Keratinocyte (primary cell): ENCODE data around the gene RAET1G. TPM values are rescaled to one million over a fixed set of nuclear protein-coding genes. Genes with fewer than 3 reads are reported as not detected.
"Not testable (repeated sequence)": the region's sequence is repeated elsewhere in the genome, so short reads cannot be mapped to it uniquely, and the experiment has no call there.

ENCODE experiments used
- DNase-seq: peaks from one replicate; pipeline ENCODE4 v3.0.0-alpha.2; 2011; ENCODE audit warnings: low read depth, missing footprints, low spot score
- FAIRE-seq: peaks from 2 replicates; lab custom pipeline; 2011; peaks lifted over from hg19 to GRCh38; lab: Jason Lieb, UNC
- H2AFZ ChIP-seq: 2 replicates; pipeline ENCODE4 v1.6.0; 2012; ENCODE audit warnings: low read length, control low read depth, inconsistent platforms; ENCODE audit not compliant: control insufficient read depth
- H3K27ac ChIP-seq: 2 replicates; pipeline ENCODE4 v1.5.1; 2011; ENCODE audit warnings: low read length; ENCODE audit not compliant: control insufficient read depth, insufficient read depth
- H3K27me3 ChIP-seq: 3 replicates; pipeline ENCODE4 v1.6.0; 2011; ENCODE audit warnings: low read length; ENCODE audit not compliant: control insufficient read depth, insufficient read depth; ENCODE audit errors: extremely low read depth
- H3K36me3 ChIP-seq, 2 experiments: 2 replicates in 1 of 2; 3 replicates in 1 of 2; pipeline ENCODE4 v1.5.1; 2011; ENCODE audit warnings: low read length in 2 of 2, mild to moderate bottlenecking in 1 of 2; ENCODE audit not compliant: control insufficient read depth in 2 of 2, insufficient read depth in 2 of 2; ENCODE audit errors: extremely low read depth in 1 of 2
- H3K4me1 ChIP-seq: 3 replicates; pipeline ENCODE4 v1.5.1; 2011; ENCODE audit warnings: low read length; ENCODE audit not compliant: control insufficient read depth, insufficient read depth; ENCODE audit errors: extremely low read depth
- H3K4me2 ChIP-seq: 3 replicates; pipeline ENCODE4 v1.6.0; 2011; ENCODE audit warnings: low read depth, low read length; ENCODE audit not compliant: control insufficient read depth, insufficient read depth; ENCODE audit errors: extremely low read depth
- H3K4me3 ChIP-seq, 3 experiments: fragments of 200-600 bp in 1 of 3; sonication (generic) in 1 of 3; 2 replicates in 2 of 3; 3 replicates in 1 of 3; pipeline ENCODE4 v1.5.1; 2011 to 2016; ENCODE audit warnings: low read length in 3 of 3, mild to moderate bottlenecking in 3 of 3, control low read depth in 2 of 3, inconsistent platforms in 1 of 3, low read depth in 1 of 3, mixed read lengths in 1 of 3, mixed run types in 1 of 3, moderate library complexity in 1 of 3; ENCODE audit not compliant: control insufficient read depth in 2 of 3, insufficient read depth in 2 of 3; ENCODE audit errors: extremely low read depth in 1 of 3
- H3K79me2 ChIP-seq: 2 replicates; pipeline ENCODE4 v1.6.0; 2012; ENCODE audit warnings: low read length; ENCODE audit not compliant: control insufficient read depth, insufficient read depth
- H3K9ac ChIP-seq: 3 replicates; pipeline ENCODE4 v1.6.0; 2011; ENCODE audit warnings: low read length; ENCODE audit not compliant: control insufficient read depth, insufficient read depth; ENCODE audit errors: extremely low read depth
- H3K9me1 ChIP-seq: 3 replicates; pipeline ENCODE4 v1.6.0; 2011; ENCODE audit warnings: low read length; ENCODE audit not compliant: control insufficient read depth, insufficient read depth; ENCODE audit errors: extremely low read depth
- H3K9me3 ChIP-seq: 2 replicates; pipeline ENCODE4 v1.5.1; 2012; ENCODE audit warnings: low read depth, low read length; ENCODE audit not compliant: control insufficient read depth
- H4K20me1 ChIP-seq: 3 replicates; pipeline ENCODE4 v1.6.0; 2011; ENCODE audit warnings: low read length; ENCODE audit not compliant: control insufficient read depth, insufficient read depth; ENCODE audit errors: extremely low read depth
- CTCF ChIP-seq, 3 experiments: IDR thresholded peaks in 1 of 3; conservative IDR thresholded peaks in 1 of 3; optimal IDR thresholded peaks in 1 of 3; 2 replicates in 2 of 3; 3 replicates in 1 of 3; pipeline versions ENCODE3 to v1.5.1; 2011; ENCODE audit warnings: low read length in 3 of 3, mild to moderate bottlenecking in 3 of 3, moderate library complexity in 2 of 3, control low read depth in 1 of 3, inconsistent platforms in 1 of 3; ENCODE audit not compliant: insufficient read depth in 2 of 3; ENCODE audit errors: extremely low read depth in 1 of 3
- EZH2 ChIP-seq: IDR thresholded peaks from one replicate; pipeline ENCODE4 v1.6.1; 2012; ENCODE audit warnings: inconsistent platforms, mild to moderate bottlenecking, low read length, moderate library complexity
- dilution Hi-C: fragments of 300-500 bp; cut with MboI; formaldehyde crosslinking; loops from one replicate; pipeline ENCODE4 v1.7.0; 2020; ENCODE audit warnings: low sequenced_read_pairs; ENCODE audit not compliant: extremely low pct_ligation_motif_present
- polyA plus RNA-seq, 5 experiments: library from polyadenylated mRNA; depleted of rRNA in 3 of 5; stranded (reverse) in 3 of 5; stranded (forward) in 1 of 5; unstranded in 1 of 5; fragments of >200 nt; gene quantifications; 1 replicate in 1 of 5; 2 replicates in 3 of 5; 3 replicates in 1 of 5; pipeline versions ENCODE4 v1.2.1 to v1.2.3, GENCODE V29; 2011 to 2012; ENCODE audit warnings: missing spikeins in 2 of 5, low read depth in 1 of 5, low replicate concordance in 1 of 5

RAET1G gene
- polyA plus RNA-seq, 1 donor (not counting 4 experiments of a cell fraction or from before 2014, with no cell fraction given), result 16.4 TPM

GRCh38 chr6:149953934-149954327, 31.0 kb upstream of the RAET1G start:
- TF ChIP-seq CTCF (optimal IDR thresholded peaks at IDR 0.05 in 1 of 3, IDR thresholded peaks at IDR 0.05 in 1 of 3, conservative IDR thresholded peaks at IDR 0.05 in 1 of 3; ENCODE audit: extremely low read depth in 1 of 3, insufficient read depth in 2 of 3, low read length in 3 of 3), result peak in 1 of 3 experiments; percentile 7
- dilution Hi-C loops, H3K4me2 ChIP-seq, H3K9me1 ChIP-seq, H4K20me1 ChIP-seq, H3K4me3 ChIP-seq, H2AFZ ChIP-seq, H3K4me1 ChIP-seq, H3K79me2 ChIP-seq, H3K9ac ChIP-seq, H3K27ac ChIP-seq, DNase-seq, H3K9me3 ChIP-seq, H3K36me3 ChIP-seq: not testable (repeated sequence)
- peak; percentile 9 for FAIRE-seq
- peaks cover 56% of the 10 kb centered on the region for H3K27me3 ChIP-seq

- dilution Hi-C loops, H3K9me1 ChIP-seq, H3K4me3 ChIP-seq, H2AFZ ChIP-seq, DNase-seq, H3K9ac ChIP-seq, H3K4me1 ChIP-seq, H3K4me2 ChIP-seq, H3K79me2 ChIP-seq, H3K27ac ChIP-seq, H3K9me3 ChIP-seq, H3K36me3 ChIP-seq, H4K20me1 ChIP-seq, FAIRE-seq: not testable (repeated sequence)
- peaks cover 56% of the 10 kb centered on the region for H3K27me3 ChIP-seq
Observed at GRCh38 chr6:149953390-149953789, 30.5 kb upstream of the RAET1G start.

GRCh38 chr6:149951626-149952025, 28.7 kb upstream of the RAET1G start:
- no peaks in the 10 kb centered on the region for H3K9me3 ChIP-seq
- no peaks in the 10 kb centered on the region for H3K4me1 ChIP-seq
- H3K9me1 ChIP-seq, result no peaks in the 10 kb centered on the region
- dilution Hi-C loops, result no loop called here
- no peak overlapping the region for H3K27ac ChIP-seq
- no peak overlapping the region for H2AFZ ChIP-seq
- H3K9ac ChIP-seq, result no peak overlapping the region
- peaks cover 49% of the 10 kb centered on the region for H3K27me3 ChIP-seq
- FAIRE-seq (no peak), DNase-seq (no peak)
- no peak overlapping the region for H3K4me2 ChIP-seq
- no peaks in the 10 kb centered on the region for H4K20me1 ChIP-seq
- H3K79me2 ChIP-seq, result no peaks in the 10 kb centered on the region
- TF ChIP-seq CTCF (optimal IDR thresholded peaks at IDR 0.05 in 1 of 3, IDR thresholded peaks at IDR 0.05 in 1 of 3, conservative IDR thresholded peaks at IDR 0.05 in 1 of 3; ENCODE audit: extremely low read depth in 1 of 3, insufficient read depth in 2 of 3, low read length in 3 of 3) (no peak), EZH2 (no peak)
- no peak overlapping the region for H3K4me3 ChIP-seq
- H3K36me3 ChIP-seq, result peaks cover 0 to under 1% of the 10 kb centered on the region in 2 experiments
